Pancreas (tissue), 10 donors: ENCODE data around the gene GCN1. TPM values are rescaled to one million over a fixed set of nuclear protein-coding genes. Genes with fewer than 3 reads are reported as not detected.
A peak's percentile ranks its signal among the peaks of the same experiment; 100 is the strongest.

ENCODE experiments used
- ATAC-seq, 4 donors: fragments of 200-7000 bp; cut with Tn5 transposase; one replicate each; pipeline versions ENCODE4 v1.8.0 to v1.9.1; 2020; ENCODE audit warnings: mild to moderate bottlenecking in 4 of 4, moderate library complexity in 4 of 4
- DNase-seq, 6 donors: peaks; one replicate each; pipeline ENCODE4 v3.0.0-alpha.2; 2020
- FAIRE-seq: peaks from 2 replicates; lab custom pipeline; 2012; peaks lifted over from hg19 to GRCh38; lab: Jason Lieb, UNC
- H3K27ac ChIP-seq, 4 donors: fragments of 200-600 bp; sonication (generic); 1 replicate in 3 of 4; 2 replicates in 1 of 4; pipeline versions ENCODE4 v1.5.0 to v1.8.0; 2020
- H3K27me3 ChIP-seq, 4 donors: fragments of 200-600 bp; one replicate each; pipeline ENCODE4 v1.8.0; 2021
- H3K36me3 ChIP-seq, 3 donors: fragments of 200-600 bp; sonication (generic) in 1 of 3; one replicate each; pipeline versions ENCODE4 v1.5.0 to v1.8.0; 2020 to 2021
- H3K4me1 ChIP-seq, 3 donors: fragments of 200-600 bp; one replicate each; pipeline ENCODE4 v1.8.0; 2021
- H3K4me3 ChIP-seq, 4 donors: fragments of 200-600 bp; sonication (generic) in 2 of 4; one replicate each; pipeline versions ENCODE4 v1.5.0 to v1.8.0; 2020 to 2021
- H3K9me3 ChIP-seq, 4 donors: fragments of 200-600 bp; one replicate each; pipeline ENCODE4 v1.8.0; 2021
- CTCF ChIP-seq, 4 donors: fragments of 200-600 bp; sonication (generic) in 3 of 4; IDR thresholded peaks; one replicate each; pipeline versions ENCODE4 v1.5.0 to v1.8.0; 2021; ENCODE audit warnings: antibody characterized with exemption in 4 of 4
- WGBS, 2 donors: extraction: QIAGEN DNeasy Blood & Tissue Kit; methylation state at CpG; one replicate each; pipeline ENCODE4 v1.1.7; 2013; 5-methylcytosine and 5-hydroxymethylcytosine counted together
- intact Hi-C, 3 donors: fragments of 100-400 bp; cut with DNase I; formaldehyde crosslinking; loops; one replicate each; pipeline versions ENCODE4 v1.11.1 to v1.14.2; 2022
- polyA plus RNA-seq, 2 donors: library from polyadenylated mRNA; stranded (reverse); fragments of 200-250 nt; gene quantifications; one replicate each; pipeline ENCODE4 v1.2.3, GENCODE V29; 2013
- total RNA-seq, 6 donors: library from RNA; stranded (reverse); fragmentation: NEBNext Ultra II Directional in 4 of 6; extraction: Animal tissue kit (Norgen Biotek cat#: 25700) in 4 of 6; gene quantifications; one replicate each; pipeline versions ENCODE4 v1.2.1 to v1.2.4, GENCODE V29; 2021 to 2023
- donor health status: healthy with polysubstance abuse.
- donor health status: DM: no; HTN: no; CAD: no; lungs with moderate emphysema.
- donor health status: DM: no; HTN: no; CAD: no.
- donor health status: control.
- donor health status: control.
- donor health status: Bipolar disorder and iron deficiency.
- donor health status: DM: yes; HTN: yes; CAD: no.
- donor health status: DM: no; HTN: no; CAD: no.
- donor health status: DM: no; HTN: no; CAD: no.
- donor health status: DM: yes; HTN: yes; CAD: no.

Gene GCN1
- total and polyA plus RNA-seq, 8 donors = 18.9 to 54.1 (median 37.7) TPM

GRCh38 chr12:120090626-120091295, 103.8 kb downstream of the GCN1 start:
- no peak for TF ChIP-seq CTCF (IDR thresholded peaks at IDR 0.05)
- no peaks in the 10 kb centered on the region for H3K27me3 ChIP-seq
- FAIRE-seq (no peak), ATAC-seq (no peak), DNase-seq (peak in 1 of 6 donors; percentile 37)
- H3K36me3 ChIP-seq = no peaks in the 10 kb centered on the region
- H3K9me3 ChIP-seq = no peaks in the 10 kb centered on the region
- H3K4me3 ChIP-seq = no peak overlapping the region
- peaks cover 0 to 10% (median 0%) of the 10 kb centered on the region in 3 donors for H3K4me1 ChIP-seq
- 91 to 93% methylated on average over 19 of the region's 19 CpGs for WGBS, 2 donors
- intact Hi-C loops = no loop called here
- no peak overlapping the region for H3K27ac ChIP-seq

GRCh38 chr12:120090206-120090605, 104.3 kb downstream of the GCN1 start:
- 92 to 94% methylated on average over 3 of the region's 3 CpGs for WGBS, 2 donors
- no peak overlapping the region for H3K27ac ChIP-seq
- DNase-seq (peak in 1 of 6 donors; percentile 27), FAIRE-seq (no peak), ATAC-seq (no peak)
- TF ChIP-seq CTCF (IDR thresholded peaks at IDR 0.05) = no peak
- H3K27me3 ChIP-seq = no peaks in the 10 kb centered on the region
- H3K4me1 ChIP-seq = peaks cover 0 to 10% (median 0%) of the 10 kb centered on the region in 3 donors
- H3K9me3 ChIP-seq = no peaks in the 10 kb centered on the region
- intact Hi-C loops = no loop called here
- H3K36me3 ChIP-seq = no peaks in the 10 kb centered on the region
- no peak overlapping the region for H3K4me3 ChIP-seq

GRCh38 chr12:120089796-120090195, 104.7 kb downstream of the GCN1 start:
- H3K27me3 ChIP-seq = no peaks in the 10 kb centered on the region
- WGBS, 2 donors = 65 to 69% methylated on average over 2 of the region's 2 CpGs
- FAIRE-seq (no peak), ATAC-seq (no peak), DNase-seq (peak in 1 of 6 donors; percentile 5)
- no peak overlapping the region for H3K27ac ChIP-seq
- no peak for TF ChIP-seq CTCF (IDR thresholded peaks at IDR 0.05)
- H3K36me3 ChIP-seq = no peaks in the 10 kb centered on the region
- no peaks in the 10 kb centered on the region for H3K9me3 ChIP-seq
- peaks cover 0 to 10% (median 0%) of the 10 kb centered on the region in 3 donors for H3K4me1 ChIP-seq
- intact Hi-C loops = no loop called here
- H3K4me3 ChIP-seq = no peak overlapping the region

GRCh38 chr12:120089105-120089504, 105.4 kb downstream of the GCN1 start:
- Histone ChIP-seq H3K36me3 (no peaks in the 10 kb centered on the region), H3K4me3 (no peak overlapping the region), H3K4me1 (peaks cover 0 to 10% (median 0%) of the 10 kb centered on the region in 3 donors), H3K27ac (no peak overlapping the region), H3K9me3 (no peaks in the 10 kb centered on the region), H3K27me3 (no peaks in the 10 kb centered on the region)
- FAIRE-seq (no peak), ATAC-seq (no peak), DNase-seq (peak in 1 of 6 donors; percentile 3)
- 37 to 42% methylated on average over 8 of the region's 8 CpGs for WGBS, 2 donors
- TF ChIP-seq CTCF (IDR thresholded peaks at IDR 0.05) = no peak
- intact Hi-C loops = no loop called here
